ENCODE results near the gene PHF10.

The PHF10 gene

GRCh38 chr6:169738976-169739529 is 14.8 kb upstream of the PHF10 start:
- no peak for DNase-seq
- Histone ChIP-seq H3K9me3 (no peaks in the 10 kb centered on the region), H3K4me3 (ENCODE audit: low read depth, low read length) (no peak overlapping the region), H3K27me3 (no peaks in the 10 kb centered on the region), H3K36me3 (no peaks in the 10 kb centered on the region), H3K4me1 (no peaks in the 10 kb centered on the region)
- TF ChIP-seq, protein P1, sequence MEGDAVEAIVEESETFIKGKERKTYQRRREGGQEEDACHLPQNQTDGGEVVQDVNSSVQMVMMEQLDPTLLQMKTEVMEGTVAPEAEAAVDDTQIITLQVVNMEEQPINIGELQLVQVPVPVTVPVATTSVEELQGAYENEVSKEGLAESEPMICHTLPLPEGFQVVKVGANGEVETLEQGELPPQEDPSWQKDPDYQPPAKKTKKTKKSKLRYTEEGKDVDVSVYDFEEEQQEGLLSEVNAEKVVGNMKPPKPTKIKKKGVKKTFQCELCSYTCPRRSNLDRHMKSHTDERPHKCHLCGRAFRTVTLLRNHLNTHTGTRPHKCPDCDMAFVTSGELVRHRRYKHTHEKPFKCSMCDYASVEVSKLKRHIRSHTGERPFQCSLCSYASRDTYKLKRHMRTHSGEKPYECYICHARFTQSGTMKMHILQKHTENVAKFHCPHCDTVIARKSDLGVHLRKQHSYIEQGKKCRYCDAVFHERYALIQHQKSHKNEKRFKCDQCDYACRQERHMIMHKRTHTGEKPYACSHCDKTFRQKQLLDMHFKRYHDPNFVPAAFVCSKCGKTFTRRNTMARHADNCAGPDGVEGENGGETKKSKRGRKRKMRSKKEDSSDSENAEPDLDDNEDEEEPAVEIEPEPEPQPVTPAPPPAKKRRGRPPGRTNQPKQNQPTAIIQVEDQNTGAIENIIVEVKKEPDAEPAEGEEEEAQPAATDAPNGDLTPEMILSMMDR (IDR thresholded peaks at IDR 0.05; ENCODE audit: low read depth, low read length): no peak

GRCh38 chr6:169738204-169738975 is 14.1 kb upstream of the PHF10 start:
- Histone ChIP-seq H3K36me3 (no peaks in the 10 kb centered on the region), H3K27me3 (no peaks in the 10 kb centered on the region), H3K9me3 (no peaks in the 10 kb centered on the region), H3K4me1 (no peaks in the 10 kb centered on the region), H3K4me3 (ENCODE audit: low read depth, low read length) (no peak overlapping the region)
- TF ChIP-seq, protein P1 (IDR thresholded peaks at IDR 0.05; ENCODE audit: low read depth, low read length): no peak
- peak; percentile 19 for DNase-seq

DNA sequence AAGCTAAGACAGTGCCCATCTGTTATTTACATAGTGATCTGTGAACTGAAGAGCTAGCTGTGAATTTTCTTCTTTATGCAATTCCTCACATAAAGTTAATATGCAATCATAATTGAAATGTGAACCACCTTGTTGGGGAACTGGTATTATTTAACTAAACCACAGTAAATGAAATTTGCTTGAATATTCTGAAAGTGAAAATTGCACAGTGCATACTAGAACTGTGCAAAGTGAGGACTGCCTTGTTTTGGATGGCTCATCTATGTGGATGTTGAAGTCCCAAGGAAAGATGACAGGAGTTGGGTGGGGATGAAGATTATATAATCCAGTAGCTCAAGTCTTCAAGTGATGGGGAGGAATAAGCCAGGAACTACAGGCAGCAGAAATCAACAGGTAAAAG is 5.7 kb upstream of the PHF10 start:
- H3K9me3 ChIP-seq: no peaks in the 10 kb centered on the region
- no peaks in the 10 kb centered on the region for H3K27me3 ChIP-seq
- no peaks in the 10 kb centered on the region for H3K4me1 ChIP-seq
- TF ChIP-seq, protein P1 (IDR thresholded peaks at IDR 0.05; ENCODE audit: low read depth, low read length): no peak
- H3K36me3 ChIP-seq: no peaks in the 10 kb centered on the region
- H3K4me3 ChIP-seq (ENCODE audit: low read depth, low read length): no peak overlapping the region
- DNase-seq: no peak

DNA sequence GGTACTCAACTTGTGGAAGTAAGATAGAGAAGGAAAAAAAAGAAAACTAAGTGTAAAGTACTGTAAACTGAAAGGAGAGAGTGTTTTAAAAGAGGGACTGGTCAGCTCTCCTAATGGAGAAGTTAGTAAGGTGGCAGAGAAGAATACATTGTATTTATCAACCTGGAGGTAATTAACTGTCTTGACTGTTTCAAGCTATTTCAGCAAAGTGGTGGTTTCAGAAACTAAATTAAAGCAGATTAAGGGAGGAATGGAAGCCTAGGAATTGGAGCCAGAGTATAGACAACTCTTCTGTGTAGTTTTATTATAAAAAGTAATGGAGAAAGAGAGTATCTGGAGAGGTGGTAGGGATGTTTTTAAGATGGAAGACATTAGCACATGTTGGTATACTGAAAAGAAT is 2.7 kb upstream of the PHF10 start:
- H3K27me3 ChIP-seq: no peaks in the 10 kb centered on the region
- H3K36me3 ChIP-seq: no peaks in the 10 kb centered on the region
- peaks cover 2% of the 10 kb centered on the region; the same call in 1 of the 2 replicates for H3K4me1 ChIP-seq
- TF ChIP-seq, protein P1 (IDR thresholded peaks at IDR 0.05; ENCODE audit: low read depth, low read length): no peak
- H3K9me3 ChIP-seq: no peaks in the 10 kb centered on the region
- no peak overlapping the region for H3K4me3 ChIP-seq (ENCODE audit: low read depth, low read length)
- no peak for DNase-seq

GRCh38 chr6:169726049-169726400 is 1.7 kb upstream of the PHF10 start:
- TF ChIP-seq, protein P1 (IDR thresholded peaks at IDR 0.05; ENCODE audit: low read depth, low read length): no peak
- DNase-seq: no peak
- H3K9me3 ChIP-seq: no peaks in the 10 kb centered on the region
- peaks cover 5% of the 10 kb centered on the region; the same call in 1 of the 2 replicates for H3K4me1 ChIP-seq
- peak overlapping the region; percentile 85 for H3K4me3 ChIP-seq (ENCODE audit: low read depth, low read length)
- H3K36me3 ChIP-seq: no peaks in the 10 kb centered on the region
- no peaks in the 10 kb centered on the region for H3K27me3 ChIP-seq
